ENCODE results near the gene SERGEF.

- TF ChIP-seq CTCF (IDR thresholded peaks at IDR 0.05; ENCODE audit: low read length) (no peak), EZH2phosphoT487 (IDR thresholded peaks at IDR 0.05; ENCODE audit: low read length) (no peak), EZH2 (optimal IDR thresholded peaks at IDR 0.05; ENCODE audit: low read depth, low read length) (no peak)
Observed at GRCh38 chr11:17775507-17776211, 237.2 kb downstream of the SERGEF start.
